ENCODE data around the gene TRAPPC10.

DNA sequence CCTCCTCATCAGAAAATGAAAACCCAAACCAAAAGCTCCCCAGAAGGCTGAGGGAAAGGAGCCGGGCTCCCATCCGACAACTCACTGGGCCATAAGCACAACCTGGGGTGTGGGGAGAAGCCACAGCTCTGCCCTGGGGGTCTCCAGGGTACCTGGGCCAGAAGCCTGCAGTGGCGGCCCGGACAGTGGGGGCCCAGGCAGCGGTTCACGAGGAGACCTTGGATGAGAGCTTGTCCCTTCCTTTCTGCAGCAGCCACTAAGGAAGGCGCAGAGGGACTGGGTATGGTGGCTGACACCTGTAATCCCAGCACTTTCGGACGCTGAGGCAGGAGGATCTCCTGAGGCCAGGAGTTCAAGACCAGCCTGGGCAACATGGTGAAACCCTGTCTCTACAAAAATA, 17.5 kb upstream of the TRAPPC10 start:
- no peak for TF ChIP-seq FOSL1 (IDR thresholded peaks at IDR 0.05; ENCODE audit: insufficient read depth, low read depth, low read length)
- no peak for TF ChIP-seq RXRA (IDR thresholded peaks at IDR 0.05; ENCODE audit: insufficient read depth, low read depth, low read length)
- no peak for TF ChIP-seq EP300 (IDR thresholded peaks at IDR 0.05; ENCODE audit: borderline replicate concordance in 1 of 2, low read depth in 2 of 2, low read length in 2 of 2)
- TF ChIP-seq EZH2 (IDR thresholded peaks at IDR 0.05; ENCODE audit: low read depth, low read length, severe bottlenecking): no peak
